Colonic mucosa (tissue), 4 donors: ENCODE results near the gene BCOR. TPM values are rescaled to one million over a fixed set of nuclear protein-coding genes. Genes with fewer than 3 reads are reported as not detected.

Experiments used
- DNase-seq: peaks from one replicate; pipeline ENCODE4 v3.0.0-alpha.2; 2020
- H3K27ac ChIP-seq: fragments of 200-600 bp; one replicate; pipeline ENCODE4 v1.8.0; 2021
- H3K27me3 ChIP-seq: fragments of 200-600 bp; one replicate; pipeline ENCODE4 v1.8.0; 2021
- H3K36me3 ChIP-seq: fragments of 200-600 bp; one replicate; pipeline ENCODE4 v1.8.0; 2021
- H3K4me1 ChIP-seq: fragments of 200-600 bp; one replicate; pipeline ENCODE4 v1.8.0; 2021; ENCODE audit warnings: mild to moderate bottlenecking
- H3K4me3 ChIP-seq: fragments of 200-600 bp; one replicate; pipeline ENCODE4 v1.8.0; 2021
- H3K9ac ChIP-seq, 2 donors: one replicate each; pipeline ENCODE4 v1.7.0; 2013; ENCODE audit warnings: control low read depth in 2 of 2, low read depth in 2 of 2, low read length in 2 of 2
- H3K9me3 ChIP-seq: fragments of 200-600 bp; one replicate; pipeline ENCODE4 v1.8.0; 2021
- intact Hi-C: fragments of 100-400 bp; cut with DNase I; formaldehyde crosslinking; loops from one replicate; pipeline ENCODE4 v1.14.1; 2022
- total RNA-seq, 2 donors: library from RNA; stranded (reverse); fragmentation: NEBNext Ultra II Directional in 1 of 2; extraction: Animal tissue kit (Norgen Biotek cat#: 25700) in 1 of 2; gene quantifications; one replicate each; pipeline ENCODE4 v1.2.1, GENCODE V29; 2021
- TF ChIP-seq, protein P1 (sequence below): fragments of 200-600 bp; IDR thresholded peaks from one replicate; pipeline ENCODE4 v1.8.0; 2022; ENCODE audit warnings: antibody characterized with exemption, mild to moderate bottlenecking
- donor health status: healthy.
- donor health status: DM: no; HTN: no; CAD: no.
- donor health status: DM: no; HTN: no; CAD: no.

BCOR gene
- total RNA-seq, 2 donors from 2014 or later: 18.3 to 21.3 TPM

DNA sequence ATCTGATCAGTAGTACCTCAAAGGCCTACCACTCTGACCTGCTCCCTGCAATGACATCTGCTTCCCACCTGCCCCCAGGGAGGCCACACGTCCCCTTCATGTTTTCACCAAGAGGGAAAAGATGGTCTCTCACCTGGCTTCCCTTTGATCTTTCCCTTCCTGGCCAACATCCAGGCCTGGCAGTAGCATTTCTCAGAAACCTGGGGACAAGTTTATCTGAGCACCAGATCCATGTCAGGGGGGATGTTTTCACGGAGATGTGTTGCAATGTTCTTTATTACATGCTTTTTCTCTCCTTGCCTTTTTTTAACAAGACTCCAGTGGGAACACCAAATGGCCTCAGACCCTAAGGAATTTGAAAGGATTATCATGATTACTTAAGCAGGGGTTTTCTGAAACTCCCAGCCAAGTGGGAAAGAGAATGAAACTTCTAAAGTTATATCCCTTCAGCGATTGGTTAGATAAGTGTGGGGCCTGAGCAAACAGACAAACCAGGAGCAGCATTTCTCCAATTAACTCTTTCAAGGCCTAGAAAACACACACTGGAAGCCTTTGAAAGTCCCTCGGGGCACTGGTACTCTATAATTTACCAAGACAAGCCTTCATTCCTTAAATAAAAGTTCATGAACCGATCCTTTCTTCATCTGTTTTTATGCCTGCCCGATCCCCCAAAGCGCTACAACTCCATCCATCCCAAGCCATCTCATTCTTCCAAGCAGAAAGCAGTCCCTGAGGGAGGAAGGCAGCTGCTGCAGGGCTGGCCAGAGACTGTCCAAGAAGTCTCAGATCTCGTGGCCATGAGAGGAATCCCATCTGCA is 94.1 kb downstream of the BCOR start:
- TF ChIP-seq, protein P1, sequence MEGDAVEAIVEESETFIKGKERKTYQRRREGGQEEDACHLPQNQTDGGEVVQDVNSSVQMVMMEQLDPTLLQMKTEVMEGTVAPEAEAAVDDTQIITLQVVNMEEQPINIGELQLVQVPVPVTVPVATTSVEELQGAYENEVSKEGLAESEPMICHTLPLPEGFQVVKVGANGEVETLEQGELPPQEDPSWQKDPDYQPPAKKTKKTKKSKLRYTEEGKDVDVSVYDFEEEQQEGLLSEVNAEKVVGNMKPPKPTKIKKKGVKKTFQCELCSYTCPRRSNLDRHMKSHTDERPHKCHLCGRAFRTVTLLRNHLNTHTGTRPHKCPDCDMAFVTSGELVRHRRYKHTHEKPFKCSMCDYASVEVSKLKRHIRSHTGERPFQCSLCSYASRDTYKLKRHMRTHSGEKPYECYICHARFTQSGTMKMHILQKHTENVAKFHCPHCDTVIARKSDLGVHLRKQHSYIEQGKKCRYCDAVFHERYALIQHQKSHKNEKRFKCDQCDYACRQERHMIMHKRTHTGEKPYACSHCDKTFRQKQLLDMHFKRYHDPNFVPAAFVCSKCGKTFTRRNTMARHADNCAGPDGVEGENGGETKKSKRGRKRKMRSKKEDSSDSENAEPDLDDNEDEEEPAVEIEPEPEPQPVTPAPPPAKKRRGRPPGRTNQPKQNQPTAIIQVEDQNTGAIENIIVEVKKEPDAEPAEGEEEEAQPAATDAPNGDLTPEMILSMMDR: no peak
- no peaks in the 10 kb centered on the region for H3K36me3 ChIP-seq
- H3K9ac ChIP-seq: no peak overlapping the region
- no peak for DNase-seq
- H3K9me3 ChIP-seq: no peaks in the 10 kb centered on the region
- H3K27ac ChIP-seq: no peak overlapping the region
- H3K27me3 ChIP-seq: peaks cover 38% of the 10 kb centered on the region
- H3K4me1 ChIP-seq: no peaks in the 10 kb centered on the region
- intact Hi-C loops: no loop called here
- H3K4me3 ChIP-seq: no peak overlapping the region

DNA sequence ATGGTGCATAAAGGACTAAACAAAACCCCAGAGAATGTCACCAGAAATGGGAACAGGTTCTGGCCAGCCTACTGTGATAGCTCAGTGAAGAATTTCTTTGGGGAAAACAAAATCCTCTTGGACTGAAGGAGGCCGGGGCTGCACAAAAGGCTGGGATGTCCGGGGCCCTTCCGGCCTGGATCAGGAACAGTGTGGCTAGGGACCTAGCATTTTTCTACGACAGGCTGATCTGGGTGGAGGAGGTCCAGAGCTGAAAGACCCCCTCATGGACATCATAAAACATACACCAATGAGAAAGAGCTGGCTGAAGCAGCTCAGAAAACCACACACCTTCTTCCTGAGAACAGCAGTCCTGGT is 94.7 kb downstream of the BCOR start:
- Histone ChIP-seq H3K4me3 (no peak overlapping the region), H3K9me3 (no peaks in the 10 kb centered on the region), H3K4me1 (no peaks in the 10 kb centered on the region), H3K9ac (no peak overlapping the region), H3K27ac (no peak overlapping the region), H3K27me3 (peaks cover 32% of the 10 kb centered on the region), H3K36me3 (no peaks in the 10 kb centered on the region)
- DNase-seq: no peak
- intact Hi-C loops: no loop called here
- TF ChIP-seq, protein P1: no peak
